Skeletal muscle satellite cell (primary cell): ENCODE data around the gene EML4.

Experiments used
- H3K27me3 ChIP-seq: 2 replicates; pipeline ENCODE4 v1.7.0; 2013; ENCODE audit warnings: low read length; ENCODE audit not compliant: control insufficient read depth, insufficient read depth
- H3K36me3 ChIP-seq: 2 replicates; pipeline ENCODE4 v1.7.0; 2013; ENCODE audit warnings: mild to moderate bottlenecking, control low read depth, low read length; ENCODE audit not compliant: insufficient read depth
- H3K4me1 ChIP-seq: 2 replicates; pipeline ENCODE4 v1.7.0; 2013; ENCODE audit warnings: low read length; ENCODE audit not compliant: control insufficient read depth, insufficient read depth
- H3K4me2 ChIP-seq: 2 replicates; pipeline ENCODE4 v1.7.0; 2013; ENCODE audit warnings: mild to moderate bottlenecking, low read length
- H3K4me3 ChIP-seq: 2 replicates; pipeline ENCODE4 v1.7.0; 2013; ENCODE audit warnings: low read length
- H3K9ac ChIP-seq: 2 replicates; pipeline ENCODE4 v1.7.0; 2013; ENCODE audit warnings: mild to moderate bottlenecking, low read depth, low read length, moderate library complexity
- H3K9me3 ChIP-seq: replicated peaks from 2 replicates; pipeline ENCODE4 v1.7.0; 2013; ENCODE audit warnings: mild to moderate bottlenecking, control low read depth, low read length

Gene EML4

GRCh38 chr2:42303252-42303651 is 134.1 kb downstream of the EML4 start:
- no peak overlapping the region for H3K4me2 ChIP-seq
- no peaks in the 10 kb centered on the region for H3K4me1 ChIP-seq
- H3K9me3 ChIP-seq = no peaks in the 10 kb centered on the region
- H3K36me3 ChIP-seq = peaks cover 24% of the 10 kb centered on the region
- H3K4me3 ChIP-seq = no peak overlapping the region
- H3K9ac ChIP-seq = no peak overlapping the region
- H3K27me3 ChIP-seq = no peaks in the 10 kb centered on the region

- Histone ChIP-seq H3K4me3 (no peak overlapping the region), H3K36me3 (peaks cover 24% of the 10 kb centered on the region), H3K9ac (no peak overlapping the region), H3K4me2 (no peak overlapping the region), H3K27me3 (no peaks in the 10 kb centered on the region), H3K9me3 (no peaks in the 10 kb centered on the region), H3K4me1 (no peaks in the 10 kb centered on the region)
Observed at GRCh38 chr2:42304059-42304713, 135.0 kb downstream of the EML4 start.

- H3K4me3 ChIP-seq = no peak overlapping the region
- H3K9me3 ChIP-seq = no peaks in the 10 kb centered on the region
- H3K9ac ChIP-seq = no peak overlapping the region
- H3K36me3 ChIP-seq = peaks cover 21% of the 10 kb centered on the region
- H3K4me2 ChIP-seq = no peak overlapping the region
- no peaks in the 10 kb centered on the region for H3K27me3 ChIP-seq
- H3K4me1 ChIP-seq = no peaks in the 10 kb centered on the region
Observed at GRCh38 chr2:42307180-42307579, 138.0 kb downstream of the EML4 start.

GRCh38 chr2:42309366-42309765 is 140.2 kb downstream of the EML4 start:
- Histone ChIP-seq H3K4me1 (peaks cover 3% of the 10 kb centered on the region), H3K4me2 (no peak overlapping the region), H3K4me3 (no peak overlapping the region), H3K27me3 (no peaks in the 10 kb centered on the region), H3K36me3 (peaks cover 11% of the 10 kb centered on the region), H3K9ac (no peak overlapping the region), H3K9me3 (no peaks in the 10 kb centered on the region)

- H3K36me3 ChIP-seq = peaks cover 7% of the 10 kb centered on the region
- peaks cover 9% of the 10 kb centered on the region for H3K4me1 ChIP-seq
- no peaks in the 10 kb centered on the region for H3K9me3 ChIP-seq
- no peak overlapping the region for H3K4me2 ChIP-seq
- H3K27me3 ChIP-seq = no peaks in the 10 kb centered on the region
- no peak overlapping the region for H3K4me3 ChIP-seq
- H3K9ac ChIP-seq = no peak overlapping the region
Observed at GRCh38 chr2:42310007-42310515, 140.9 kb downstream of the EML4 start.

GRCh38 chr2:42312106-42312505 is 143.0 kb downstream of the EML4 start:
- peaks cover 3% of the 10 kb centered on the region for H3K36me3 ChIP-seq
- no peak overlapping the region for H3K4me3 ChIP-seq
- H3K4me2 ChIP-seq = no peak overlapping the region
- no peak overlapping the region for H3K9ac ChIP-seq
- peaks cover 22% of the 10 kb centered on the region for H3K4me1 ChIP-seq
- H3K9me3 ChIP-seq = no peaks in the 10 kb centered on the region
- no peaks in the 10 kb centered on the region for H3K27me3 ChIP-seq

- Histone ChIP-seq H3K4me2 (peak overlapping the region; percentile 36), H3K36me3 (peaks cover 5% of the 10 kb centered on the region), H3K27me3 (no peaks in the 10 kb centered on the region), H3K4me3 (no peak overlapping the region), H3K4me1 (peaks cover 22% of the 10 kb centered on the region), H3K9ac (peak overlapping the region; percentile 47), H3K9me3 (no peaks in the 10 kb centered on the region)
Observed at GRCh38 chr2:42314892-42315468, 145.8 kb downstream of the EML4 start.

GRCh38 chr2:42315844-42316470 is 146.8 kb downstream of the EML4 start:
- Histone ChIP-seq H3K36me3 (peaks cover 5% of the 10 kb centered on the region), H3K4me3 (no peak overlapping the region), H3K9me3 (no peaks in the 10 kb centered on the region), H3K4me2 (peak overlapping the region; percentile 11), H3K4me1 (peaks cover 22% of the 10 kb centered on the region), H3K9ac (peak overlapping the region; percentile 24), H3K27me3 (no peaks in the 10 kb centered on the region)

GRCh38 chr2:42316910-42317309 is 147.8 kb downstream of the EML4 start:
- Histone ChIP-seq H3K4me2 (no peak overlapping the region), H3K4me1 (peaks cover 22% of the 10 kb centered on the region), H3K9ac (no peak overlapping the region), H3K36me3 (peaks cover 10% of the 10 kb centered on the region), H3K4me3 (no peak overlapping the region), H3K27me3 (no peaks in the 10 kb centered on the region), H3K9me3 (no peaks in the 10 kb centered on the region)

GRCh38 chr2:42317486-42317885 is 148.3 kb downstream of the EML4 start:
- no peaks in the 10 kb centered on the region for H3K27me3 ChIP-seq
- peaks cover 10% of the 10 kb centered on the region for H3K36me3 ChIP-seq
- H3K9ac ChIP-seq = no peak overlapping the region
- H3K4me3 ChIP-seq = no peak overlapping the region
- H3K4me1 ChIP-seq = peaks cover 22% of the 10 kb centered on the region
- no peaks in the 10 kb centered on the region for H3K9me3 ChIP-seq
- H3K4me2 ChIP-seq = no peak overlapping the region

- H3K9ac ChIP-seq = no peak overlapping the region
- H3K36me3 ChIP-seq = peaks cover 10% of the 10 kb centered on the region
- no peaks in the 10 kb centered on the region for H3K27me3 ChIP-seq
- no peak overlapping the region for H3K4me3 ChIP-seq
- H3K9me3 ChIP-seq = no peaks in the 10 kb centered on the region
- no peak overlapping the region for H3K4me2 ChIP-seq
- H3K4me1 ChIP-seq = peaks cover 22% of the 10 kb centered on the region
Observed at GRCh38 chr2:42317945-42318344, 148.8 kb downstream of the EML4 start.
